Upper lobe of right lung (tissue), 1 donor: ENCODE measurements around the gene POLR2J. TPM values are rescaled to one million over a fixed set of nuclear protein-coding genes. Genes with fewer than 3 reads are reported as not detected.
"Not testable (repeated sequence)": the region's sequence is repeated elsewhere in the genome, so short reads cannot be mapped to it uniquely, and the experiment has no call there.

ENCODE experiments used
- ATAC-seq: fragments of 200-7000 bp; cut with Tn5 transposase; one replicate; pipeline ENCODE4 v1.9.1; 2020; ENCODE audit warnings: mild to moderate bottlenecking, moderate library complexity
- DNase-seq: peaks from one replicate; pipeline ENCODE4 v3.0.0-alpha.2; 2020
- H3K27ac ChIP-seq: fragments of 200-600 bp; one replicate; pipeline ENCODE4 v1.8.0; 2022
- H3K27me3 ChIP-seq: fragments of 200-600 bp; one replicate; pipeline ENCODE4 v1.8.0; 2022; ENCODE audit warnings: mild to moderate bottlenecking
- H3K36me3 ChIP-seq: fragments of 200-600 bp; one replicate; pipeline ENCODE4 v1.8.0; 2022
- H3K4me1 ChIP-seq: fragments of 200-600 bp; one replicate; pipeline ENCODE4 v1.8.0; 2022
- H3K4me3 ChIP-seq: fragments of 200-600 bp; one replicate; pipeline ENCODE4 v1.8.0; 2022; ENCODE audit warnings: mild to moderate bottlenecking
- H3K9me3 ChIP-seq: fragments of 200-600 bp; one replicate; pipeline ENCODE4 v1.8.0; 2022
- CTCF ChIP-seq: fragments of 200-600 bp; IDR thresholded peaks from one replicate; pipeline ENCODE4 v1.8.0; 2022; ENCODE audit warnings: antibody characterized with exemption
- intact Hi-C: fragments of 100-400 bp; cut with DNase I; formaldehyde crosslinking; loops from one replicate; pipeline ENCODE4 v1.11.0; 2022
- total RNA-seq: library from RNA; stranded (reverse); fragmentation: NEBNext Ultra II Directional; extraction: Animal tissue kit (Norgen Biotek cat#: 25700); gene quantifications from one replicate; pipeline ENCODE4 v1.2.1, GENCODE V29; 2021
- donor health status: DM: no; HTN: yes; CAD: no; lungs with severe emphysema.

POLR2J gene
- total RNA-seq, 1 donor from 2014 or later = 35.0 TPM

GRCh38 chr7:102459221-102459844 lies 19.4 kb downstream of the POLR2J start:
- Histone ChIP-seq H3K4me3 (no peak overlapping the region), H3K27me3 (no peaks in the 10 kb centered on the region), H3K4me1 (peaks cover 10% of the 10 kb centered on the region), H3K36me3 (peaks cover 33% of the 10 kb centered on the region), H3K27ac (no peak overlapping the region), H3K9me3 (no peaks in the 10 kb centered on the region)
- intact Hi-C loops = no loop called here
- no peak for TF ChIP-seq CTCF
- ATAC-seq (no peak), DNase-seq (no peak)

DNA sequence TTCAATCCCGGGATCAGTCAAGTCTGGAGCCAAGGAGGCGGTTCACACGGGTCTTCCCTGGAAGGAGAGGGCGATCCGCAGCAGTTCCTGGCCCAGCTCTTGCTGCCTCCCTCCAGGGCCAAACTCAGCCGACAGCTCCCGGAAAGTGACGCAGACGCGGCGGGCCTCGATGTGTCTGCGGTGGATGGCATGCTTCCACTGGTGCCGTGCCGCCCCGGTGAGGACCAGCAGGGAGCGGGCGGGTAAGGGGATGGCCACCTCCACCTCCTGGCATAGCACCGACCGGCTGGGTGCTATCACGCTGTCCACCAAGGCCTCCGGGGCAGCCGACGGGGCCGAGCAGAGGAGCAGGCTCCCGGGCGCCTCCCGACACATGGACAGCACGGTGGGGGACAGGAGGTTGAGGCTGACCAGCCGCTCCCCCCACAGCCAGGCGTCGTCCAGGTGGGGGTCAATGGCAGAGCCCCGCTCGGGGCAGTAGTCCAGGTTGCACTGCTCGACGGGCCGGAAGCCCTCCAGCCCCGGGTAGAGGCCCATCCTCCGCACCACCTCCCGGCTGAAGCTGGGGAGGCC lies 21.3 kb downstream of the POLR2J start:
- ATAC-seq (no peak), DNase-seq (no peak)
- Histone ChIP-seq H3K9me3 (no peaks in the 10 kb centered on the region), H3K27me3 (no peaks in the 10 kb centered on the region), H3K4me1 (no peaks in the 10 kb centered on the region), H3K4me3 (no peak overlapping the region), H3K27ac (no peak overlapping the region), H3K36me3 (peaks cover 33% of the 10 kb centered on the region)
- intact Hi-C loops = no loop called here
- TF ChIP-seq CTCF = no peak

GRCh38 chr7:102456327-102456726 lies 22.4 kb downstream of the POLR2J start:
- DNase-seq = no peak
- H3K9me3 ChIP-seq = no peaks in the 10 kb centered on the region
- H3K4me3 ChIP-seq = no peak overlapping the region
- intact Hi-C loops = no loop called here
- H3K27me3 ChIP-seq = no peaks in the 10 kb centered on the region
- no peaks in the 10 kb centered on the region for H3K4me1 ChIP-seq
- no peak for TF ChIP-seq CTCF
- ATAC-seq = no peak
- H3K27ac ChIP-seq = no peak overlapping the region
- peaks cover 33% of the 10 kb centered on the region for H3K36me3 ChIP-seq

DNA sequence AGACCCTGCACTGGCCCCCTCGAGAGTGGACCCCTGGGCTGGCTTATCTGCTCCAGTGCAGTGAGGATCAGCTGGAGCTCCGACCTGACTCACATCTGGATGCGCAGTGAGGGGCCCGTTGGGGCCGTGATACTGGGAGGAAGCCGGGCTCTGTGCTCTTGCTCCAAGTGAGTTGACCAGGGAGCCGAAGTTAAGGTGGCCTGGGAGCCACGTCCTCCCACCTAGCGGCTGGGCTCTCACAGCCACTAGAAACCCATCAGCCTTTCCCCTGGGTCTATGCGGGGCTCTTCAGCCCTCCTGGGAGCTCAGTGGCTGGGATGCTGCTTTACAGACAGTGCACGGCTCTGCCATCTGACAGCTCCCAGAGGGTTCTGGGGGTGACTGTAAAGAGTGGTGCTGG lies 23.1 kb downstream of the POLR2J start:
- ATAC-seq (no peak), DNase-seq (no peak)
- Histone ChIP-seq H3K27ac (no peak overlapping the region), H3K9me3 (no peaks in the 10 kb centered on the region), H3K36me3 (peaks cover 33% of the 10 kb centered on the region), H3K27me3 (no peaks in the 10 kb centered on the region), H3K4me1 (no peaks in the 10 kb centered on the region), H3K4me3 (no peak overlapping the region)
- no peak for TF ChIP-seq CTCF
- intact Hi-C loops = no loop called here

- ATAC-seq, DNase-seq, H3K27ac ChIP-seq, H3K9me3 ChIP-seq, H3K4me1 ChIP-seq, H3K4me3 ChIP-seq, H3K27me3 ChIP-seq, intact Hi-C loops: not testable (repeated sequence)
- peaks cover 33% of the 10 kb centered on the region for H3K36me3 ChIP-seq
Observed at GRCh38 chr7:102454932-102455331, 23.8 kb downstream of the POLR2J start.

GRCh38 chr7:102454468-102454867 lies 24.3 kb downstream of the POLR2J start:
- H3K27ac ChIP-seq = no peak overlapping the region
- ATAC-seq (peak; percentile 40), DNase-seq (no peak)
- no peak overlapping the region for H3K4me3 ChIP-seq
- no peak for TF ChIP-seq CTCF
- intact Hi-C loops = no loop called here
- H3K9me3 ChIP-seq = no peaks in the 10 kb centered on the region
- no peaks in the 10 kb centered on the region for H3K4me1 ChIP-seq
- no peaks in the 10 kb centered on the region for H3K27me3 ChIP-seq
- peaks cover 32% of the 10 kb centered on the region for H3K36me3 ChIP-seq
